ENCODE measurements around the gene PGAP6. TPM values are rescaled to one million over a fixed set of nuclear protein-coding genes. Genes with fewer than 3 reads are reported as not detected.

The PGAP6 gene
- total and polyA plus RNA-seq, 2 of the 8 experiments (the other 6 are each of a cell fraction or from before 2014, with no cell fraction given): 86.8 to 364 TPM

GRCh38 chr16:383326-384051 lies 1.7 kb upstream of the PGAP6 start:
- H3K4me3 ChIP-seq (ENCODE audit: extremely low read depth in 1 of 4, insufficient read depth in 2 of 4, low read depth in 3 of 4, low read length in 4 of 4): peak overlapping the region; percentile 55 to 99 (median 58); a peak in 7 of 8 replicates
- H2BK5ac ChIP-seq (ENCODE audit: low read depth, low read length): peak overlapping the region; percentile 62
- peaks cover 13% of the 10 kb centered on the region for H3K23me2 ChIP-seq (ENCODE audit: low read depth, low read length)
- H4K8ac ChIP-seq (ENCODE audit: extremely low read depth, insufficient read depth, low read length): peak overlapping the region; percentile 72; the same call in 1 of the 2 replicates
- H2BK20ac ChIP-seq (ENCODE audit: low read length): peak overlapping the region; percentile 0; the same call in 1 of the 2 replicates
- no peak overlapping the region for H2AFZ ChIP-seq (ENCODE audit: low read length)
- peak overlapping the region; percentile 87 to 95 for H3K4me2 ChIP-seq (ENCODE audit: insufficient read depth in 1 of 2, low read depth in 2 of 2, low read length in 2 of 2)
- peak overlapping the region; percentile 63 for H3K56ac ChIP-seq (replicated peaks; ENCODE audit: insufficient read length, low read depth, low read length)
- H3K4me1 ChIP-seq (replicated peaks in 1 of 4; ENCODE audit: control insufficient read depth in 3 of 4, insufficient read depth in 4 of 4, low read length in 3 of 4): peaks cover 8 to 27% (median 19%) of the 10 kb centered on the region in 4 experiments
- H2BK120ac ChIP-seq (replicated peaks; ENCODE audit: low read depth, low read length): peak overlapping the region; percentile 99
- H4K5ac ChIP-seq (ENCODE audit: insufficient read length, low read depth, low read length): peak overlapping the region; percentile 93
- H3K79me1 ChIP-seq (ENCODE audit: low read depth, low read length): peaks cover 4% of the 10 kb centered on the region; the same call in 1 of the 2 replicates
- H3K23ac ChIP-seq (ENCODE audit: insufficient read length): peak overlapping the region; percentile 39
- no peaks in the 10 kb centered on the region for H3K36me3 ChIP-seq (ENCODE audit: control insufficient read depth in 2 of 4, insufficient read depth in 4 of 4, low read length in 3 of 4)
- H3K27me3 ChIP-seq (replicated peaks in 1 of 4; ENCODE audit: control insufficient read depth in 3 of 4, extremely low read depth in 1 of 4, insufficient read depth in 3 of 4, low read length in 3 of 4): peaks cover 0 to 3% (median under 1%) of the 10 kb centered on the region in 4 experiments; a peak in 2 of 7 replicates
- 6% methylated on average over 32 of the region's 33 CpGs; no CpG with 5 or more reads in 1 of the 2 experiments for WGBS, 2 experiments (ENCODE audit: extremely low coverage in 1 of 2, insufficient coverage in 1 of 2, insufficient read length in 1 of 2, insufficient replicate concordance in 2 of 2, low coverage in 1 of 2, low lambda C conversion rate in 2 of 2, missing lambda C conversion rate in 1 of 2)
- peak overlapping the region; percentile 98 for H2AK5ac ChIP-seq (ENCODE audit: low read depth, low read length)
- ChIA-PET CTCF (ENCODE audit: partially characterized antibody) (interaction anchor here (0.7 to 2.5 kb wide), 7 partner anchors 9 to 278 kb away, joined by 3 to 12 read pairs (median 4); no protein-coding TSS in a partner anchor), POLR2A (ENCODE audit: partially characterized antibody) (interaction anchor here (0.8 to 7.3 kb wide), 18 partner anchors 9 to 298 kb away, joined by 3 to 67 read pairs (median 4); partner anchors contain the start of genes DECR2, MRPL28, NME4 and PIGQ)
- H3K9ac ChIP-seq (replicated peaks in 1 of 4; ENCODE audit: extremely low read depth in 1 of 4, low read depth in 3 of 4, low read length in 3 of 4): peak overlapping the region in 2 of 4 experiments; percentile 21 to 28; a peak in 2 of 7 replicates
- peak overlapping the region; percentile 100 for H3K4ac ChIP-seq (replicated peaks; ENCODE audit: insufficient read length, low read depth, low read length)
- peak overlapping the region; percentile 31; the same call in 1 of the 2 replicates for H3K27ac ChIP-seq (ENCODE audit: low read depth, low read length)
- H3K9me3 ChIP-seq (ENCODE audit: insufficient read depth in 2 of 2, low read depth in 1 of 2, low read length in 1 of 2): no peaks in the 10 kb centered on the region
- DNase-seq (ENCODE audit: low read depth in 1 of 2, low spot score in 2 of 2) (peak; percentile 79 to 83), FAIRE-seq (peak; percentile 42)
- peak overlapping the region; percentile 99 for H4K91ac ChIP-seq (replicated peaks; ENCODE audit: insufficient read length, low read length)
- H4K20me1 ChIP-seq (replicated peaks in 1 of 2; ENCODE audit: control insufficient read depth in 1 of 2, insufficient read depth in 2 of 2, low read length in 2 of 2): peaks cover 9 to 11% of the 10 kb centered on the region in 2 experiments
- no peak overlapping the region for H3K14ac ChIP-seq (ENCODE audit: insufficient read length)
- peak overlapping the region; percentile 97; the same call in 1 of the 2 replicates for H2BK12ac ChIP-seq (ENCODE audit: low read depth, low read length)
- H2BK15ac ChIP-seq (ENCODE audit: low read length): peak overlapping the region; percentile 77; the same call in 1 of the 2 replicates
- H3K18ac ChIP-seq (ENCODE audit: extremely low read depth, low read length): peak overlapping the region; percentile 89
- peaks cover 0 to 22% of the 10 kb centered on the region in 2 experiments; a peak in 2 of 4 replicates for H3K79me2 ChIP-seq (ENCODE audit: control insufficient read depth in 1 of 2, insufficient read depth in 2 of 2, low read length in 2 of 2)
- TF ChIP-seq ASH2L (IDR thresholded peaks at IDR 0.05; ENCODE audit: low read length) (peak; percentile 74), NRF1 (IDR thresholded peaks at IDR 0.05; ENCODE audit: low read depth, low read length) (no peak), JUN (IDR thresholded peaks at IDR 0.05; ENCODE audit: low read depth, low read length) (no peak), POLR2A (IDR thresholded peaks at IDR 0.05; ENCODE audit: control extremely low read depth in 1 of 2, low read depth in 2 of 2, low read length in 2 of 2) (no peak), KDM4A (IDR thresholded peaks at IDR 0.05; ENCODE audit: low read depth, low read length, severe bottlenecking) (no peak), MAFK (IDR thresholded peaks at IDR 0.05; ENCODE audit: low read depth, low read length) (no peak), PHF8 (conservative IDR thresholded peaks at IDR 0.05; ENCODE audit: low read depth, low read length) (no peak), RBBP5 (IDR thresholded peaks at IDR 0.05; ENCODE audit: borderline replicate concordance, low read depth, low read length) (0 out of 2 replicates have a peak, but pooled peaks have one; percentile 49), CHD2 (IDR thresholded peaks at IDR 0.05; ENCODE audit: low read length) (peak; percentile 5; the same call in 1 of the 2 replicates), MAX (IDR thresholded peaks at IDR 0.05) (peak; percentile 54; the same call in 1 of the 2 replicates), TAF7 (optimal IDR thresholded peaks at IDR 0.05; ENCODE audit: borderline replicate concordance, low read depth, low read length) (no peak)

Data from H1 (cell line).